CD4-positive, alpha-beta T cell (primary cell): Measurements from ENCODE around the gene PHF2. TPM values are rescaled to one million over a fixed set of nuclear protein-coding genes. Genes with fewer than 3 reads are reported as not detected.

Experiments
- ATAC-seq: fragments of 200-7000 bp; cut with Tn5 transposase; one replicate; pipeline ENCODE4 v1.10.0; 2022; ENCODE audit warnings: mild to moderate bottlenecking; ENCODE audit not compliant: poor library complexity
- CTCF ChIA-PET: fragments of 350-600 bp; sonication (Branson Sonifier 250); formaldehyde crosslinking; loops from one replicate; lab custom pipeline; 2021; ENCODE audit warnings: antibody characterized with exemption, inconsistent platforms; lab: Charles Lee
- POLR2A ChIA-PET: fragments of 350-600 bp; sonication (Branson Sonifier 250); formaldehyde crosslinking; loops from one replicate; lab custom pipeline; 2021; ENCODE audit warnings: antibody characterized with exemption, inconsistent platforms; lab: Charles Lee
- DNase-seq, 14 experiments: peaks; one replicate each; pipeline ENCODE4 v3.0.0-alpha.2; 2013 to 2020; ENCODE audit warnings: mixed read lengths in 2 of 14
- H3K27ac ChIP-seq, 2 donors: one replicate each; pipeline versions ENCODE4 v1.5.1 to v1.7.0; 2013; ENCODE audit warnings: low read length in 2 of 2, low read depth in 1 of 2, mild to moderate bottlenecking in 1 of 2
- H3K27me3 ChIP-seq, 2 experiments: 1 replicate in 1 of 2; 2 replicates in 1 of 2; pipeline versions ENCODE4 v1.6.1 to v1.7.0; 2013; ENCODE audit warnings: low read length in 2 of 2, control low read depth in 1 of 2, mild to moderate bottlenecking in 1 of 2, moderate library complexity in 1 of 2; ENCODE audit not compliant: insufficient read depth in 2 of 2, control insufficient read depth in 1 of 2
- H3K36me3 ChIP-seq: one replicate; pipeline ENCODE4 v1.6.1; 2013; ENCODE audit warnings: low read length, control low read depth; ENCODE audit not compliant: insufficient read depth
- H3K4me1 ChIP-seq: one replicate; pipeline ENCODE4 v1.6.1; 2013; ENCODE audit warnings: low read length, control low read depth; ENCODE audit not compliant: insufficient read depth
- H3K4me3 ChIP-seq: one replicate; pipeline ENCODE4 v1.5.1; 2013; ENCODE audit warnings: mild to moderate bottlenecking, low read length, moderate library complexity
- H3K9me3 ChIP-seq, 2 experiments: 1 replicate in 1 of 2; 2 replicates in 1 of 2; pipeline versions ENCODE4 v1.6.1 to v1.7.0; 2013; ENCODE audit warnings: low read length in 2 of 2, mild to moderate bottlenecking in 2 of 2, control low read depth in 1 of 2, moderate library complexity in 1 of 2; ENCODE audit not compliant: control insufficient read depth in 1 of 2, insufficient read depth in 1 of 2
- H3K27ac Mint-ChIP-seq: one replicate; pipeline ENCODE4 v1.8.0; 2020; ENCODE audit warnings: mixed read lengths
- H3K27me3 Mint-ChIP-seq: one replicate; pipeline ENCODE4 v1.8.0; 2021; ENCODE audit warnings: mixed read lengths
- H3K36me3 Mint-ChIP-seq: one replicate; pipeline ENCODE4 v1.8.0; 2021; ENCODE audit warnings: low read depth, mixed read lengths
- H3K4me1 Mint-ChIP-seq: one replicate; pipeline ENCODE4 v1.8.0; 2021; ENCODE audit warnings: low read depth, mixed read lengths
- H3K4me3 Mint-ChIP-seq: one replicate; pipeline ENCODE4 v1.8.0; 2020; ENCODE audit warnings: mild to moderate bottlenecking, mixed read lengths
- H3K9me3 Mint-ChIP-seq: one replicate; pipeline ENCODE4 v1.8.0; 2020; ENCODE audit warnings: mixed read lengths
- intact Hi-C, 2 experiments: fragments of 100-400 bp; cut with DNase I in 1 of 2; cut with micrococcal nuclease in 1 of 2; formaldehyde crosslinking; loops; one replicate each; pipeline versions ENCODE4 v1.15.1 to v1.9.0; 2023 to 2025; cut with DNase I, micrococcal nuclease
- total RNA-seq, 174 experiments: library from RNA in 2 of 174; stranded (reverse) in 2 of 174; gene quantifications; one replicate each; pipeline ENCODE4 v1.2.3 and lab custom pipeline; 2021 to 2026
- TF ChIP-seq, protein P1 (sequence below): fragments of 200-600 bp; IDR thresholded peaks from one replicate; pipeline ENCODE4 v1.8.0; 2022; ENCODE audit warnings: antibody characterized with exemption, mild to moderate bottlenecking

PHF2 gene
- total RNA-seq, 2 experiments from 2014 or later, result 27.3 to 28.8 TPM

DNA sequence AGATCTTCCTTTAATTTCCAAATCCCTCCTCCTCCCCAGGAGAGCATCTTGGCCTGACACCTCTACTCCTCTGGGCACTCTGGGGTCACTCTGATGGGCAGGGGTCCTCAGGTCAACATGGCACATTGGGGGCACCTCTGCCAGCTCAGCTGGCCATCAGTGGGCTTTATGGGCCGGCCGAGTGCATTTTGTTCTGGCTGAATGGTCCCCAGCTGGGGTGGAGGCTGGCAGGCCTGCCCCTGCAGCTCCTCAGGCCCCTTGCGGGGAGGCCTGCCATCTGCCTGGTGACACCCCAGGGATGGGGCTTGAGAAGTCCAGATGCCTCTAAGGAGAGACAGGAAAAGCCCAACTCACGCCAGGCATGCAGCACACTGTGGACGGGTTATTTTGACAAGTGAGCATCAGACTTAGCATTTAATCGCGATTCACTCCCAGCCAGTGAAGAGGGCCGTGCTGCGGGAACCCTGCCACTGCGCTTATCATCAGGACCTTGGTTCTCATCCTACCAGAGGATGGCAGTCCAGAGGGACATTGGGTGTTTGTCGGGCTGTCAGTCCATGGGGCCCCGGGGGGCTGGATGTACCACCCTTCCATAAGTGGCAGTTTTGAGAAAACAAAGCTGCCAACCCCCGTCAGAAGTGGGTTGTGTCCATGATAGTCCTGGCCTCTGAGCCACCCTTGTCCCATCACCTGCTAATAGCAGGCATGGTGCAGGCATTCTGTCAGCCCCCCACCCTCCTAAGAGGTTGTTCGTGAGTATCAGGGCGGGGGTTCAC lies 21.7 kb downstream of the PHF2 start:
- ChIA-PET POLR2A (interaction anchor here (1.1 kb wide), 1 partner anchor 21 kb away, joined by 4 read pairs; no protein-coding TSS in a partner anchor), CTCF (no interaction called here)
- H3K27me3 Mint-ChIP-seq, result no peaks in the 10 kb centered on the region
- no peaks in the 10 kb centered on the region for H3K36me3 ChIP-seq
- no peak for ATAC-seq
- H3K27ac ChIP-seq, result no peak overlapping the region
- peaks cover 80% of the 10 kb centered on the region for H3K4me1 Mint-ChIP-seq
- H3K4me3 Mint-ChIP-seq, result no peak overlapping the region
- TF ChIP-seq, protein P1, sequence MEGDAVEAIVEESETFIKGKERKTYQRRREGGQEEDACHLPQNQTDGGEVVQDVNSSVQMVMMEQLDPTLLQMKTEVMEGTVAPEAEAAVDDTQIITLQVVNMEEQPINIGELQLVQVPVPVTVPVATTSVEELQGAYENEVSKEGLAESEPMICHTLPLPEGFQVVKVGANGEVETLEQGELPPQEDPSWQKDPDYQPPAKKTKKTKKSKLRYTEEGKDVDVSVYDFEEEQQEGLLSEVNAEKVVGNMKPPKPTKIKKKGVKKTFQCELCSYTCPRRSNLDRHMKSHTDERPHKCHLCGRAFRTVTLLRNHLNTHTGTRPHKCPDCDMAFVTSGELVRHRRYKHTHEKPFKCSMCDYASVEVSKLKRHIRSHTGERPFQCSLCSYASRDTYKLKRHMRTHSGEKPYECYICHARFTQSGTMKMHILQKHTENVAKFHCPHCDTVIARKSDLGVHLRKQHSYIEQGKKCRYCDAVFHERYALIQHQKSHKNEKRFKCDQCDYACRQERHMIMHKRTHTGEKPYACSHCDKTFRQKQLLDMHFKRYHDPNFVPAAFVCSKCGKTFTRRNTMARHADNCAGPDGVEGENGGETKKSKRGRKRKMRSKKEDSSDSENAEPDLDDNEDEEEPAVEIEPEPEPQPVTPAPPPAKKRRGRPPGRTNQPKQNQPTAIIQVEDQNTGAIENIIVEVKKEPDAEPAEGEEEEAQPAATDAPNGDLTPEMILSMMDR, result no peak
- intact Hi-C loops, result no loop called here
- no peak overlapping the region for H3K4me3 ChIP-seq
- H3K9me3 Mint-ChIP-seq, result no peaks in the 10 kb centered on the region
- peaks cover 52% of the 10 kb centered on the region for H3K4me1 ChIP-seq
- H3K27me3 ChIP-seq, result no peaks in the 10 kb centered on the region
- no peaks in the 10 kb centered on the region for H3K9me3 ChIP-seq
- peak overlapping the region; percentile 83 for H3K27ac Mint-ChIP-seq
- H3K36me3 Mint-ChIP-seq, result peaks cover 7% of the 10 kb centered on the region
- no peak for DNase-seq

DNA sequence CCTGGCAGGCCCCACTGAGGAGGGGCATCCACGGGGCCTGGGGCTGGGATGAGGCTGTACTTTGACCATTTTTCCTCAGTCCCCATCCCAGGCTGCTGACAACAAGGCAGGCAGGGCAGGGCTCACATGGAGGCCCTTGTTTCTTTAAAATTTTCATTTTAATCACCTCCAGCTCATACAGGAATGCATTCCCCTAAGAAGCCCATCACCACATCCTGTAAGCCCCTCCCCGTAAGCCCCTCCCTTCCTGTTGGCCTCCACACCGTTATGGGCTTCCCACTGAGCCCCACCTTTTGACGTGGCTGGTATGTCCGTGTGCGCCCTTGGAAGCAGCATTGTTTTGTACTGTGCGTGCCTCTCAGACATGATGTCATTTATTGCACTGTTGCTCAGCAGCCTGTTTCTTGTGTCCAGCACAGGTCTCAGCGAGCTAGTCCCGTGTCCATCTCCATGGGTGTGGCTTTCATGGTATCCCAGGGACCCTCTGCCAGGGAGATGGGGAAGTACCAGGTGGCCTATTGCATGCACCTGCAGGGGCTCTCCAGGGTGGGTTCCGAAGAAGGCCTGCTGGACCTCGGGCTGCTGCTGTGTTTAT lies 22.4 kb downstream of the PHF2 start:
- peak overlapping the region; percentile 83 for H3K27ac Mint-ChIP-seq
- ChIA-PET CTCF (interaction anchor here (2.7 kb wide), 1 partner anchor 32 kb away, joined by 8 read pairs; no protein-coding TSS in a partner anchor), POLR2A (interaction anchor here (1.1 kb wide), 1 partner anchor 22 kb away, joined by 4 read pairs; no protein-coding TSS in a partner anchor)
- peak overlapping the region; percentile 65 for H3K4me3 Mint-ChIP-seq
- peak in 5 of 14 experiments; percentile 18 to 33 (median 21) for DNase-seq
- H3K27me3 ChIP-seq, result no peaks in the 10 kb centered on the region
- peaks cover 11% of the 10 kb centered on the region for H3K36me3 Mint-ChIP-seq
- H3K4me1 ChIP-seq, result peaks cover 52% of the 10 kb centered on the region
- H3K27me3 Mint-ChIP-seq, result no peaks in the 10 kb centered on the region
- H3K36me3 ChIP-seq, result no peaks in the 10 kb centered on the region
- H3K9me3 ChIP-seq, result peaks cover 0 to 3% of the 10 kb centered on the region in 2 experiments
- no peak overlapping the region for H3K4me3 ChIP-seq
- ATAC-seq, result peak; percentile 80
- TF ChIP-seq, protein P1, result no peak
- intact Hi-C loops, result no loop called here
- no peak overlapping the region for H3K27ac ChIP-seq
- no peaks in the 10 kb centered on the region for H3K9me3 Mint-ChIP-seq
- peaks cover 78% of the 10 kb centered on the region for H3K4me1 Mint-ChIP-seq

DNA sequence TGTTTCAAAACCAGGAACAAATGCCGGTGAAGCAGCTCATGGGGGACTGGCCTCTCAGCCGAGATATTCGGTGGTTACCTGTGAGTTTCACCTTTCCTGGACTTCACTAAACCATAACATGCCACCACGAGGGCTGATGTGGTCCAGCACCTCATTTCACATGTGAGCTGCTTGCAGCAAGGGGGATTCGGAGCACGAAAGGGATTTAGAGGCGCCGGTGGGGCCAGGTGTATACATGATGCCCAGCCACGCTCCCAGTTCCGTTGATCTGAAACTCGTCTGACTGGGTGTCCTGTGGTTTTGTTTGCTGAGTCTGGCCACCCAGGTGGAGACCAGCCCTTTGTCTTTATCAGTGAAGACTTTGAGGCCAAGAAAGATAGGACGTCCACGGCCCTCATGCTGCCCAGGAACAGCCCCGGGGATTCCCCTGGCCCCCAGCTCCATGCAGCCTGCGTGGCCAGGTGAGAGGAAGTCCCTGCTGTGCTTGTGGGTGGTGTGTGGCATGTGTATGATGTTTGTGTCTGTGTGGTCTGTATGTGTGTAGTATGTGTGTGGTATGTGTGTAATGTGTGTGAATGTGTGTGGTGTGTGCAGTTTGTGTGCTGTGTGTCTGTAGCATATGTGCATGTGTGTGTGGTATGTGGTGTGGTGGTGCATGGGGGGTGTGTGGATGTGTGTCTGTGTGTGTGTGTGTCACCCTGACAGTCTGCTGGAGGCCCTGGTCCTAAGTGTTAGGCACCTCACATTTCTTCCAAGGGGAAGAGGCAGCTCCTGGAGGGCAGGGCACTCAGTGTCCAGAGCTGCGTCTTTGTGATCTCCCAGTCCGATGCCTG lies 23.4 kb downstream of the PHF2 start:
- H3K4me3 ChIP-seq, result no peak overlapping the region
- intact Hi-C loops, result no loop called here
- no peaks in the 10 kb centered on the region for H3K36me3 ChIP-seq
- ATAC-seq, result peak; percentile 39
- TF ChIP-seq, protein P1, result no peak
- no peaks in the 10 kb centered on the region for H3K27me3 Mint-ChIP-seq
- ChIA-PET POLR2A (interaction anchor here (1.4 kb wide), 1 partner anchor 34 kb away, joined by 8 read pairs; no protein-coding TSS in a partner anchor), CTCF (interaction anchor here (2.7 kb wide), 1 partner anchor 33 kb away, joined by 8 read pairs; no protein-coding TSS in a partner anchor)
- peak overlapping the region; percentile 83 for H3K27ac Mint-ChIP-seq
- H3K4me1 Mint-ChIP-seq, result peaks cover 72% of the 10 kb centered on the region
- H3K9me3 ChIP-seq, result peaks cover 0 to 12% of the 10 kb centered on the region in 2 experiments
- H3K9me3 Mint-ChIP-seq, result no peaks in the 10 kb centered on the region
- no peaks in the 10 kb centered on the region for H3K27me3 ChIP-seq
- DNase-seq, result no peak
- H3K4me1 ChIP-seq, result peaks cover 45% of the 10 kb centered on the region
- H3K4me3 Mint-ChIP-seq, result peak overlapping the region; percentile 1
- H3K36me3 Mint-ChIP-seq, result peaks cover 17% of the 10 kb centered on the region
- H3K27ac ChIP-seq, result no peak overlapping the region
